ENCODE results near the gene MRPL37.

Gene MRPL37

GRCh38 chr1:54260810-54261209 is 60.8 kb downstream of the MRPL37 start (continued):
- TF ChIP-seq ZNF211 (tag by site-specific recombination; IDR thresholded peaks at IDR 0.05; ENCODE audit: low read depth) (no peak), INSM2 (tag by site-specific recombination; IDR thresholded peaks at IDR 0.05) (no peak), ZNF132 (tag by site-specific recombination; IDR thresholded peaks at IDR 0.05; ENCODE audit: borderline replicate concordance) (no peak)

GRCh38 chr1:54262244-54262643 is 62.3 kb downstream of the MRPL37 start:
- no peaks in the 10 kb centered on the region for H3K9me3 ChIP-seq (ENCODE audit: control insufficient read depth, insufficient read depth, low read depth, low read length)
- no peaks in the 10 kb centered on the region for H3K4me1 ChIP-seq (ENCODE audit: control insufficient read depth, insufficient read depth, low read length)
- H3K36me3 ChIP-seq (ENCODE audit: control insufficient read depth in 2 of 2, insufficient read depth in 1 of 2, low read length in 2 of 2): peaks cover 0 to 3% of the 10 kb centered on the region in 2 experiments; a peak in 1 of 3 replicates
- TF ChIP-seq REPIN1 (tag by site-specific recombination; IDR thresholded peaks at IDR 0.05; ENCODE audit: low read depth) (no peak), ZNF354C (tag by site-specific recombination; IDR thresholded peaks at IDR 0.05; ENCODE audit: borderline replicate concordance, low read depth) (no peak)
- ChIA-PET CTCF (interaction anchor here (0.6 to 1.0 kb wide), 3 partner anchors 11 to 64 kb away, joined by 3 to 4 read pairs (median 3); no protein-coding TSS in a partner anchor), POLR2A (no interaction called here)
- no peak overlapping the region for H3K4me3 ChIP-seq (ENCODE audit: low read depth, low read length)
- H3K27ac ChIP-seq (ENCODE audit: extremely low read depth, low read depth, low read length): no peak overlapping the region

- no peak overlapping the region for H3K4me3 ChIP-seq (ENCODE audit: low read depth, low read length)
- TF ChIP-seq ZNF280C (tag by site-specific recombination; IDR thresholded peaks at IDR 0.05): no peak
- no peak for TF ChIP-seq ZNF335 (tag by site-specific recombination; conservative IDR thresholded peaks at IDR 0.05)
- TF ChIP-seq ZNF707 (tag by site-specific recombination; IDR thresholded peaks at IDR 0.05): no peak
- no peak for TF ChIP-seq ZSCAN23 (tag by site-specific recombination; IDR thresholded peaks at IDR 0.05)
- no peak for TF ChIP-seq ZNF792 (tag by site-specific recombination; IDR thresholded peaks at IDR 0.05)
- TF ChIP-seq KLF8 (tag by site-specific recombination; IDR thresholded peaks at IDR 0.05): no peak
- no peak for TF ChIP-seq ZNF404 (tag by site-specific recombination; IDR thresholded peaks at IDR 0.05)
- TF ChIP-seq ZBTB48 (tag by site-specific recombination; IDR thresholded peaks at IDR 0.05): no peak
- TF ChIP-seq KLF16 (tag by site-specific recombination; IDR thresholded peaks at IDR 0.05): no peak
- TF ChIP-seq ZBTB8A (tag by site-specific recombination; IDR thresholded peaks at IDR 0.05): no peak
- no peak for TF ChIP-seq ZSCAN30 (tag by site-specific recombination; IDR thresholded peaks at IDR 0.05)
- TF ChIP-seq ZNF26 (tag by site-specific recombination; IDR thresholded peaks at IDR 0.05): no peak
- TF ChIP-seq ZNF341 (tag by site-specific recombination; IDR thresholded peaks at IDR 0.05; ENCODE audit: low read depth): no peak
- TF ChIP-seq TRIM28 (IDR thresholded peaks at IDR 0.05; ENCODE audit: borderline replicate concordance, low read length): no peak
- TF ChIP-seq ZNF398 (tag by site-specific recombination; IDR thresholded peaks at IDR 0.05): no peak
- TF ChIP-seq ZNF701 (tag by site-specific recombination; IDR thresholded peaks at IDR 0.05): no peak
- no peak for TF ChIP-seq ZNF16 (tag by site-specific recombination; IDR thresholded peaks at IDR 0.05; ENCODE audit: low read depth)
- CTCF ChIA-PET: interaction anchor here (0.7 kb wide), 2 partner anchors 42 to 148 kb away, joined by 3 read pairs; no protein-coding TSS in a partner anchor
- POLR2A ChIA-PET: no interaction called here
- peaks cover 0 to 3% of the 10 kb centered on the region in 2 experiments; a peak in 1 of 3 replicates for H3K36me3 ChIP-seq (ENCODE audit: control insufficient read depth in 2 of 2, insufficient read depth in 1 of 2, low read length in 2 of 2)
- no peak overlapping the region for H3K27ac ChIP-seq (ENCODE audit: extremely low read depth, low read depth, low read length)
- no peaks in the 10 kb centered on the region for H3K4me1 ChIP-seq (ENCODE audit: control insufficient read depth, insufficient read depth, low read length)
- H3K9me3 ChIP-seq (ENCODE audit: control insufficient read depth, insufficient read depth, low read depth, low read length): no peaks in the 10 kb centered on the region
Measured at GRCh38 chr1:54263601-54264226, 63.7 kb downstream of the MRPL37 start.

All from HEK293 (cell line).